SK-N-SH (cell line): ENCODE results near the gene ZFYVE19. TPM values are rescaled to one million over a fixed set of nuclear protein-coding genes. Genes with fewer than 3 reads are reported as not detected.

Experiments used
- CTCF ChIA-PET: fragments of 300-600, 350-600 bp; formaldehyde crosslinking; extraction: SDS; loops from one replicate; lab custom pipeline; 2021; lab: Yijun Ruan, JAX
- POLR2A ChIA-PET: fragments of 350-600 bp; sonication (Branson Sonifier 250); formaldehyde crosslinking; extraction: SDS; loops from one replicate; lab custom pipeline; 2020; ENCODE audit warnings: antibody characterized with exemption, inconsistent platforms; lab: Yijun Ruan, JAX
- DNase-seq: peaks from one replicate; pipeline ENCODE4 v3.0.0; 2012
- H2AFZ ChIP-seq: fragments of 200-600 bp; sonication (generic); 2 replicates; pipeline ENCODE4 v1.8.1; 2016; ENCODE audit warnings: antibody characterized with exemption, mild to moderate bottlenecking, low read depth
- H3F3A ChIP-seq: fragments of 200-600 bp; sonication (generic); replicated peaks from 2 replicates; pipeline ENCODE3; 2016; ENCODE audit warnings: antibody characterized with exemption, mild to moderate bottlenecking; ENCODE audit not compliant: insufficient read depth
- H3K27ac ChIP-seq, 2 experiments: fragments of 200-500 bp in 1 of 2; fragments of 200-600 bp in 1 of 2; sonication (Bioruptor generic) in 1 of 2; sonication (generic), shearing (Covaris generic) in 1 of 2; 2 replicates each; pipeline versions ENCODE4 v1.5.1 to v1.6.1; 2014 to 2016; ENCODE audit warnings: low read depth in 2 of 2, inconsistent platforms in 1 of 2, low read length in 1 of 2, mild to moderate bottlenecking in 1 of 2, mixed read lengths in 1 of 2
- H3K27me3 ChIP-seq: fragments of 200-600 bp; sonication (generic), shearing (Covaris generic); 2 replicates; pipeline ENCODE4 v1.6.1; 2016; ENCODE audit warnings: mixed run types; ENCODE audit not compliant: insufficient read depth
- H3K36me3 ChIP-seq, 2 experiments: fragments of 200-500 bp in 1 of 2; fragments of 200-600 bp in 1 of 2; sonication (Bioruptor generic) in 1 of 2; sonication (generic) in 1 of 2; replicated peaks in 1 of 2; 2 replicates each; pipeline versions ENCODE3 to v1.5.1; 2014 to 2016; ENCODE audit warnings: low read length in 1 of 2, mild to moderate bottlenecking in 1 of 2; ENCODE audit not compliant: insufficient read depth in 2 of 2, control insufficient read depth in 1 of 2
- H3K4me1 ChIP-seq, 2 experiments: fragments of 200-500 bp in 1 of 2; fragments of 200-600 bp in 1 of 2; sonication (Bioruptor generic) in 1 of 2; sonication (generic), shearing (Covaris generic) in 1 of 2; 2 replicates each; pipeline versions ENCODE4 v1.5.1 to v1.6.1; 2014 to 2016; ENCODE audit warnings: low read depth in 1 of 2, low read length in 1 of 2, mixed run types in 1 of 2; ENCODE audit not compliant: insufficient read depth in 2 of 2, control insufficient read depth in 1 of 2
- H3K4me2 ChIP-seq: fragments of 200-600 bp; sonication (generic), shearing (Covaris generic); 2 replicates; pipeline ENCODE4 v1.6.1; 2017; ENCODE audit warnings: mixed run types
- H3K4me3 ChIP-seq, 2 experiments: fragments of 200-500 bp in 1 of 2; fragments of 200-600 bp in 1 of 2; sonication (Bioruptor generic) in 1 of 2; sonication (generic), shearing (Covaris generic) in 1 of 2; 2 replicates each; pipeline versions ENCODE4 v1.5.1 to v1.8.1; 2014 to 2016; ENCODE audit warnings: low read depth in 2 of 2, inconsistent platforms in 1 of 2, low read length in 1 of 2, mild to moderate bottlenecking in 1 of 2, mixed read lengths in 1 of 2, moderate library complexity in 1 of 2
- H3K79me2 ChIP-seq: fragments of 200-600 bp; sonication (generic); 2 replicates; pipeline ENCODE4 v1.8.1; 2017; ENCODE audit warnings: mild to moderate bottlenecking; ENCODE audit not compliant: insufficient read depth
- H3K9ac ChIP-seq: fragments of 200-600 bp; sonication (generic); 2 replicates; pipeline ENCODE4 v1.6.1; 2017; ENCODE audit warnings: mixed run types
- H3K9me2 ChIP-seq: fragments of 200-600 bp; sonication (generic); 2 replicates; pipeline ENCODE4 v1.6.1; 2017; ENCODE audit warnings: mixed run types
- H3K9me3 ChIP-seq: fragments of 200-600 bp; sonication (generic); 2 replicates; pipeline ENCODE4 v1.6.1; 2017; ENCODE audit warnings: mixed run types, mild to moderate bottlenecking, moderate library complexity
- H4K20me1 ChIP-seq: fragments of 200-600 bp; sonication (generic); 2 replicates; pipeline ENCODE4 v1.6.1; 2017; ENCODE audit warnings: mild to moderate bottlenecking, mixed run types; ENCODE audit not compliant: insufficient read depth
- CHD2 ChIP-seq: fragments of 150-350 bp; IDR thresholded peaks from 2 replicates; pipeline ENCODE4 v1.6.1; 2018; ENCODE audit warnings: low read length; ENCODE audit not compliant: partially characterized antibody
- ELF1 ChIP-seq: IDR thresholded peaks from 2 replicates; pipeline ENCODE4 v1.4.0; 2012
- GABPA ChIP-seq: IDR thresholded peaks from 2 replicates; pipeline ENCODE4 v1.4.0; 2012; ENCODE audit warnings: low read depth, mild to moderate bottlenecking
- MXI1 ChIP-seq: IDR thresholded peaks from 2 replicates; pipeline ENCODE4 v1.6.1; 2012; ENCODE audit warnings: mild to moderate bottlenecking, low read depth, low read length, improper control_type of control experiment
- NRF1 ChIP-seq: IDR thresholded peaks from 2 replicates; pipeline ENCODE4 v1.6.1; 2012; ENCODE audit warnings: low read depth, mild to moderate bottlenecking, low read length
- POLR2AphosphoS5 ChIP-seq: IDR thresholded peaks from 2 replicates; pipeline ENCODE4 v1.6.1; 2012; ENCODE audit warnings: low read depth, low read length
- YY1 ChIP-seq: IDR thresholded peaks from 2 replicates; pipeline ENCODE4 v1.4.0; 2012; ENCODE audit warnings: low read depth, mild to moderate bottlenecking
- WGBS: methylation state at CpG from one replicate; pipeline ENCODE4 v1.1.6; 2017; ENCODE audit warnings: low lambda C conversion rate; 5-methylcytosine and 5-hydroxymethylcytosine counted together
- polyA plus RNA-seq, 3 experiments: library from polyadenylated mRNA; depleted of rRNA; stranded (reverse); fragments of >200 nt; gene quantifications; 2 replicates each; pipeline ENCODE4 v1.2.3, GENCODE V29; 2012
- TF ChIP-seq, protein P1 (sequence below): IDR thresholded peaks from 2 replicates; pipeline ENCODE4; 2012
- TF ChIP-seq, protein P2 (sequence below): IDR thresholded peaks from 2 replicates; pipeline ENCODE4 v1.4.0; 2012; ENCODE audit warnings: low read depth, borderline replicate concordance
- TF ChIP-seq, protein P3 (sequence below): fragments of 150-350 bp; IDR thresholded peaks from 2 replicates; pipeline ENCODE4 v1.6.1; 2017; ENCODE audit warnings: antibody characterized with exemption, low read length, low read depth, borderline replicate concordance

Gene ZFYVE19, protein sequence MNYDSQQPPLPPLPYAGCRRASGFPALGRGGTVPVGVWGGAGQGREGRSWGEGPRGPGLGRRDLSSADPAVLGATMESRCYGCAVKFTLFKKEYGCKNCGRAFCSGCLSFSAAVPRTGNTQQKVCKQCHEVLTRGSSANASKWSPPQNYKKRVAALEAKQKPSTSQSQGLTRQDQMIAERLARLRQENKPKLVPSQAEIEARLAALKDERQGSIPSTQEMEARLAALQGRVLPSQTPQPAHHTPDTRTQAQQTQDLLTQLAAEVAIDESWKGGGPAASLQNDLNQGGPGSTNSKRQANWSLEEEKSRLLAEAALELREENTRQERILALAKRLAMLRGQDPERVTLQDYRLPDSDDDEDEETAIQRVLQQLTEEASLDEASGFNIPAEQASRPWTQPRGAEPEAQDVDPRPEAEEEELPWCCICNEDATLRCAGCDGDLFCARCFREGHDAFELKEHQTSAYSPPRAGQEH
- polyA plus RNA-seq (2012; rRNA removed) = 35.5 and 37.8 TPM in 2 replicates
- polyA plus RNA-seq (2012; cell fraction: cytosol; rRNA removed) = 16.8 and 22.1 TPM in 2 replicates
- polyA plus RNA-seq (2012; cell fraction: nucleus; rRNA removed) = 141 and 176 TPM in 2 replicates

DNA sequence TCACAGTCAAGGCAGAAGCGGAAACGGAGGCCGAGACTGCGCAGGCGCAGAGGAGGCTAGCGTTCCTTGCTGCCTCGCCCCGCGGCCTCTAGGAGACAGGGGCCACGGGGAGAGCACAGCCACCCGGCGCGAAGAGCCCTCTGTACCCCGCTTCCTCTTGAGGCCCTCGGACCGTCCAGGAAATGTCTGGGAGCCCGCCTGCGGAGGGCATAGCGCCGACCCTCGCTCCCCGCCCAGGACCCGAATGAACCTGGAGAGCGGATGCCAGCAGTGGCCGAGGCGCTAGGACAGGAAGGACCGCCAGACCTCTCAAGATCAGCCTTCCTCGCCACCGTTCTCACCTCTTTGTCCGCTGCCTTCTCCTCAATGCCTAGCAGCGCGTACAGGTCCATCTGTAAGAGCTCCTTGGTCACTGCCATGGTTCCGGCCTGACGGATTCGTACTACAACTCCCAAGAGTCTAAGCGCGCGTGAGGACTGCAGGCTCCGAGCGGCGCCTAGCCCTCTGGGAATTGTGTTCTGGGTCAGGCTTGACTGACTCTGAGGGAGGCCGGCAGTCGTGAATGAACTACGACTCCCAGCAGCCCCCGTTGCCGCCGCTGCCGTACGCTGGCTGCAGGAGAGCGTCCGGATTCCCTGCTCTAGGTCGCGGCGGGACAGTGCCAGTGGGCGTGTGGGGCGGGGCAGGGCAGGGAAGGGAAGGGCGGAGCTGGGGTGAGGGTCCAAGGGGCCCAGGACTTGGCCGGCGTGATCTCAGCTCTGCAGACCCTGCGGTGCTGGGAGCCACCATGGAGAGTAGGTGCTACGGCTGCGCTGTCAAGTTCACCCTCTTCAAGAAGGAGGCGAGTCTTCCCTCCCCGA is at the start of gene ZFYVE19, which contains the start of gene DNAJC17:
ZFYVE19 (plus strand) TSS at position 62 of the 860 bp plus-strand sequence; CDS start at position 563, 501 bp downstream.
DNAJC17 (minus strand) TSS at position 446 of the 860 bp plus-strand sequence; CDS start at position 419, 27 bp downstream.
- 0% methylated on average over 30 of the region's 64 CpGs for WGBS
- CTCF ChIA-PET = interaction anchor here (0.5 to 2.9 kb wide), 6 partner anchors 25 to 128 kb away, joined by 3 to 11 read pairs (median 4); no protein-coding TSS in a partner anchor
- Histone ChIP-seq H4K20me1 (no peaks in the 10 kb centered on the region), H3K4me1 (peaks cover 4 to 15% of the 10 kb centered on the region in 2 experiments; a peak in 1 of 4 replicates), H3K79me2 (peaks cover 63% of the 10 kb centered on the region), H3F3A (no peaks in the 10 kb centered on the region), H2AFZ (peak within 1 kb of the TSS; percentile 99), H3K9me2 (no peaks in the 10 kb centered on the region), H3K9ac (peak within 1 kb of the TSS; percentile 82), H3K36me3 (peaks cover 18 to 23% of the 10 kb centered on the region in 2 experiments), H3K4me3 (peak within 1 kb of the TSS; percentile 94 to 98), H3K4me2 (peak within 1 kb of the TSS; percentile 96), H3K9me3 (no peaks in the 10 kb centered on the region), H3K27ac (peak within 1 kb of the TSS; percentile 75 to 95), H3K27me3 (no peaks in the 10 kb centered on the region)
- POLR2A ChIA-PET = interaction anchor here (0.6 to 1.1 kb wide), 3 partner anchors 25 to 484 kb away, joined by 3 read pairs; partner anchors contain the start of gene VPS18
- DNase-seq = peak; percentile 92
- TF ChIP-seq CHD2 (peak; percentile 87), ELF1 (peak; percentile 85), MXI1 (peak; percentile 55; the same call in 1 of the 2 replicates), YY1 (peak; percentile 84), GABPA (peak; percentile 42; the same call in 1 of the 2 replicates), NRF1 (peak; percentile 77), POLR2AphosphoS5 (peak; percentile 63; the same call in 1 of the 2 replicates)
- TF ChIP-seq, protein P1, sequence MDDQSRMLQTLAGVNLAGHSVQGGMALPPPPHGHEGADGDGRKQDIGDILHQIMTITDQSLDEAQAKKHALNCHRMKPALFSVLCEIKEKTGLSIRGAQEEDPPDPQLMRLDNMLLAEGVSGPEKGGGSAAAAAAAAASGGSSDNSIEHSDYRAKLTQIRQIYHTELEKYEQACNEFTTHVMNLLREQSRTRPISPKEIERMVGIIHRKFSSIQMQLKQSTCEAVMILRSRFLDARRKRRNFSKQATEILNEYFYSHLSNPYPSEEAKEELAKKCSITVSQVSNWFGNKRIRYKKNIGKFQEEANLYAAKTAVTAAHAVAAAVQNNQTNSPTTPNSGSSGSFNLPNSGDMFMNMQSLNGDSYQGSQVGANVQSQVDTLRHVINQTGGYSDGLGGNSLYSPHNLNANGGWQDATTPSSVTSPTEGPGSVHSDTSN = no peak; the same call in 1 of the 2 replicates
- TF ChIP-seq, protein P2, sequence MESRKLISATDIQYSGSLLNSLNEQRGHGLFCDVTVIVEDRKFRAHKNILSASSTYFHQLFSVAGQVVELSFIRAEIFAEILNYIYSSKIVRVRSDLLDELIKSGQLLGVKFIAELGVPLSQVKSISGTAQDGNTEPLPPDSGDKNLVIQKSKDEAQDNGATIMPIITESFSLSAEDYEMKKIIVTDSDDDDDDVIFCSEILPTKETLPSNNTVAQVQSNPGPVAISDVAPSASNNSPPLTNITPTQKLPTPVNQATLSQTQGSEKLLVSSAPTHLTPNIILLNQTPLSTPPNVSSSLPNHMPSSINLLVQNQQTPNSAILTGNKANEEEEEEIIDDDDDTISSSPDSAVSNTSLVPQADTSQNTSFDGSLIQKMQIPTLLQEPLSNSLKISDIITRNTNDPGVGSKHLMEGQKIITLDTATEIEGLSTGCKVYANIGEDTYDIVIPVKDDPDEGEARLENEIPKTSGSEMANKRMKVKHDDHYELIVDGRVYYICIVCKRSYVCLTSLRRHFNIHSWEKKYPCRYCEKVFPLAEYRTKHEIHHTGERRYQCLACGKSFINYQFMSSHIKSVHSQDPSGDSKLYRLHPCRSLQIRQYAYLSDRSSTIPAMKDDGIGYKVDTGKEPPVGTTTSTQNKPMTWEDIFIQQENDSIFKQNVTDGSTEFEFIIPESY = peak; percentile 72; the same call in 1 of the 2 replicates
- TF ChIP-seq, protein P3, sequence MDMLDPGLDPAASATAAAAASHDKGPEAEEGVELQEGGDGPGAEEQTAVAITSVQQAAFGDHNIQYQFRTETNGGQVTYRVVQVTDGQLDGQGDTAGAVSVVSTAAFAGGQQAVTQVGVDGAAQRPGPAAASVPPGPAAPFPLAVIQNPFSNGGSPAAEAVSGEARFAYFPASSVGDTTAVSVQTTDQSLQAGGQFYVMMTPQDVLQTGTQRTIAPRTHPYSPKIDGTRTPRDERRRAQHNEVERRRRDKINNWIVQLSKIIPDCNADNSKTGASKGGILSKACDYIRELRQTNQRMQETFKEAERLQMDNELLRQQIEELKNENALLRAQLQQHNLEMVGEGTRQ = no peak
